ENCODE data around the gene MICU2.
"Not testable (repeated sequence)": the region's sequence is repeated elsewhere in the genome, so short reads cannot be mapped to it uniquely, and the experiment has no call there.

Gene MICU2

DNA sequence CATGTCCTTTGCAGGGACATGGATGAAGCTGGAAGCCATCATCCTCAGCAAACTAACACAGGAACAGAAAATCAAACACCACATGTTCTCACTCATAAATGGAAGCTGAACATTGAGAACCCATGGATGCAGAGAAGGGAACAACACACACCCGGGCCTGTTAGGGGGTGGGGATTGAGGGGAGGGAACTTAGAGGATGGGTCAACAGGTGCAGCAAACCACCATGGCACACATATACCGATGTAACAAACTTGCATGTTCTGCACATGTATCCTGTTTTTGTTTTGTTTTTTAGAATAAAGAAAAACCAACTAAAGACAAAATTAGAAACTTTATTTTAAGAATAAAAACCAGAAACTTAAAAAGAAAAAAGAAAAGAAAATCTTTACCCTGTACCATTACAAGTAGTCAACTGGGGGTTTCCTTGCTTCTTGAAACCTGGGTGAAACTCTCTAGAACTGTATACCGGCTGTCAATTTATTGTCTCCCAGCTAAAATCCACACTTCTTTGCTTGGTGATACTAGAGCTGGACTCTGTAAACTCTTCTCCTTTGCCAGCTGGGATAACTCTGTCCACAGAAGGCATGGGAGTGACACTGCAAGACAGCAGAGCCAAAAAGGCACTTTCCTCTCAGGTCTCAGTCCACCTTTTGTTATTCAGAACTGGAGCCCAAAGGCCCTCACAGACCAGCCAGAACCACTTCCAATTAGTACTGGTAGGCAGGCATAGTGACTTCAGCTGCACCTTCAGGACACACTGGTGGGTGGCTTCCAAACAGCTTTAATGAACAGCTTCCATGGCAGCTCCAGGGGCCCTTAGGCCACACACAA, 9.0 kb downstream of the MICU2 start:
- DNase-seq, result no peak

DNA sequence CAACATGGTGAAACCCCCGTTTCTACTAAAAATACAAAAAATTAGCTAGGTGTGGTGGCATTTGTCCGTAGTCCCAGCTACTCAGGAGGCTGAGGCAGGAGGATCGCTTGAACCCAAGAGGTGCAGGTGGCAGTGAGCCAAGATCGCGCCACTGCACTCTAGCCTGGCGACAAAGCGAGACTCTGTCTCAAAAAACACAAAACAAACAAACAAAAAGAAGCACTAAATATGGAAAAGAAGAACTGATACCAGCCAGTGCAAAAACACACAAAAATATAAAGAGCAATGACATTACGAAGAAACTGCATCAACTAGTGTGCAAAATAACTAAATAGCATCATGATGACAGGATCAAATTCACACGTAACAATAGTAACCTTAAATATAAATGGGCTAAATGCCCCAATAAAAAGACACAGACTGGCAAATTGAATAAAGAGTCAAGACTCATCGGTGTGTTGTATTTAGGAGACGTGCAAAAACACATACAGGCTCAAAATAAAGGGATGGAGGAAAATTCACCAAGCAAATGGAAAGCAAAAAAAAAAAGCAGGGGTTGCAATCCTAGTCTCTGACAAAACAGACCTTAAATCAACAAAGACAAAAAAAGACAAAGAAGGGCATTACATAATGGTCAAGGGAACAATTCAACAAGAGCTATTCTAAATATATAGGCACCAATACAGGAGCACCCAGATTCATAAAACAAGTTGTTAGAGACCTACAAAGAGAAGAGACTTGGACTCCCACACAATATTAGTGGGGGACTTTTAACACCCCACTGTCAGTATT, 13.1 kb downstream of the MICU2 start:
- DNase-seq, result not testable (repeated sequence)

DNA sequence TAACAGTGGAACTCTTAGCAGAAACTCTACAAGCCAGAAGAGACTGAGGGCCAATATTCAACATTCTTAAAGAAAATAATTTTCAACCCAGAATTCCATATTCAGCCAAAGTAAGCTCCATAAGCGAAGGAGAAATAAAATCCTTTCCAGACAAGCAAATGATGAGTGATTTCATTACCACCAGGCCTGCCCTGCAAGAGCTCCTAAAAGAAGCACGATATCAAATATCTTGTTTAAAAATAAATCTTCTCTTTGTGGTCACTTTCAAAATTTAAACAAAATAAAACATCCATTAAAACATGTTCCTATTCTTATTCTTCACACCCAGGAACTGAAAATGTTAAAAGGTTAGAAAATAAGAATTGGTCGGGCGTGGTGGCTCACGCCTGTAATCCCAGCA, 13.7 kb downstream of the MICU2 start:
- no peak for DNase-seq

DNA sequence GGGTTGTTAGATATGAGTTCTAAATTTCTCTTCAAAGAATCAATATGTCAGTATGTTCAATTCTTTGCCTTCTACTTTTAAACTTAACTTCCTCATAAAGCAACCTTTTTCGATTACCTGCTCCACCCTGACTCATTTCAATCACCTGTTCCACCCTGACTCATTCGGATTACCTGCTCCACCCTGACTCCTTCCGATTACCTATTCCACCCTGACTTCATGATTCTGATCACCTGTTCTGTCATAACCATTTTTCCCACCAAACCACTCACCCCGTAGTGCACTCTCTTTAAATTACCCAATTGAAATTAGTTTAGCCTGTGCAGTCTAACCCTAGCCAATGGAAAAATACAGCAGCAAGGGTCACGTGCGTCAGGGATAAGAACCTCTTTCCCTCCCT, 14.5 kb downstream of the MICU2 start:
- not testable (repeated sequence) for DNase-seq

DNA sequence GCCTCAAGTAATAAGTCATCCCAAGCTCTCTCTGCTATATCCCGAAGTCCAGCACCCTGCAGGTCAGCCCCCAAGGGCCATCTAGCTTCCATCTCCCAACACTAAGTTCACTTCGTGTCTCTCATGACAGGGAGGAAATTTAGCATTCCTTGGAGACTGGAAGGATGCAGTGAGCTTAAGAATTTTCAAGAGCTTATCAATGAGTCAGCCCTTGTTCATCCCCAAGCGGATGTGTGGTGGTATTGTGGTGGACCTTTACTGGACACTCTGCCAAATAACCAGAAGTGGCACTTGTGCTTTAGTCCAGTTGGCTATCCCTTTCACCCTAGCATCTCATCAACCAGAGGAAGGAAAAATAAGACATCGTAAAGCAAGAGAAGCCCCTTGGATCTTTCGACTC, 15.6 kb downstream of the MICU2 start:
- DNase-seq, result peak; percentile 3

DNA sequence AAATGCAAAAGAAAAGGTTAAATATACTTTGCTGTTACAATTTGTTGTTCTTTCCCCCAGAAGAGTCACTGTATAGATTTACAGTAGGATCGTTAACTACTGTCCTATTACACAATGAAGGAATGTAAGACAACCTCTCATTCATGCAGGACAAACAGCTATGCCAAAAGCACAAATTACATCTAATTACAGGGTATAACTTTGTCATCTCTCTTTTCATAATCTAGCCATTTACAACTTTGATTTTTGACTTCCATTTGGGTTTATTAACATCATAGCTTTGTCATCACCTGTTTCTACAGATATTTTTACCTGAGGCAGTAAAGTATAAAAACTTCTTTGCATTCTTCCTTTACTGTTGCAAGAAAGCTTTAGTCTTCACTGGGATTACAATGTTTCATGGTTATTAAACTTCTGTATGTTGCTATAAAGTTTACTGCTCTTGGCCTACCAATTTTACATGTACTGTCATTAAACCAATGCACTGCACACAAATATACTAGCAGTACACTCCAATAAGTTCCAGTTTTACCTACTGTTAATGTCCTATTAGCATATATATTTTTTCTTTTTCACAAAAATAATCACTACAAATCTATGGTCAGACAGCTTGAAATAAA, 18.9 kb downstream of the MICU2 start:
- DNase-seq, result no peak

DNA sequence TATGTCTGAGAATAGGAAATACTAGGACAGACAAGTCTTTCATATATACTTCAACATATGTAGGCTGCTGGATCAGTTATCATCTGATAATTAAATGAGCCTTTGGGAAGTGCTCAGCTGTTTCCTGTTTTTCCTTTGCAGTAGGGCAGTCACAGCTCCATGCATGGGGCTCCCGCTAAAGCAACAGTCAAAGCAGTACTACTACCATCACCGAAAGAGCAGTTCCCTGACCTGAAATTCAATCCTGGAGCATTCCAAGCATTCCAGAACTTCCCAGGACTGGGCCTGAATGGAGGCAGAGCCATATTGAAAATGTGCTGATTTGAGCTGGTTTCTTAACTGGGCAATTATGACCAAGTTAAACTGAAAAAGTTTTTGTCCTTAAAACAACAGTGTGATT, 20.5 kb downstream of the MICU2 start:
- no peak for DNase-seq

DNA sequence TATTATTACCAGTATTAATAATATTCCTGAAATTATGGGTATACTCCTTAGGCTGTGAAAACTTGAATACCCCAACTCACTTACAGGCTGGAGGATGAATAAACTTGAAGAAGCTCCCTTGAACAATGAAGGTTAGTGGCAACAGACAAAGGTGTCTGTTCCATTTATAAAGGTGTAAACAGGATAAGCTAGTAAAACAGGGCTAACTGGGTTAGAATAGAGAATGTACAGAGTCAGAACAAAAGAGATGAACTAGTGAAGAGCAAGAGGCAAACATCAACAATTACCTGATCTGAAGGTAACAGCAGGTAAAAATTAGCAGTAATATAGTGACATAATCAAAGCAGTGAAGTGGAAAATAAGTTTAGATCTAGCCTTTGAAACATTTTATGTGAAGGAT, 23.2 kb downstream of the MICU2 start:
- DNase-seq, result no peak

DNA sequence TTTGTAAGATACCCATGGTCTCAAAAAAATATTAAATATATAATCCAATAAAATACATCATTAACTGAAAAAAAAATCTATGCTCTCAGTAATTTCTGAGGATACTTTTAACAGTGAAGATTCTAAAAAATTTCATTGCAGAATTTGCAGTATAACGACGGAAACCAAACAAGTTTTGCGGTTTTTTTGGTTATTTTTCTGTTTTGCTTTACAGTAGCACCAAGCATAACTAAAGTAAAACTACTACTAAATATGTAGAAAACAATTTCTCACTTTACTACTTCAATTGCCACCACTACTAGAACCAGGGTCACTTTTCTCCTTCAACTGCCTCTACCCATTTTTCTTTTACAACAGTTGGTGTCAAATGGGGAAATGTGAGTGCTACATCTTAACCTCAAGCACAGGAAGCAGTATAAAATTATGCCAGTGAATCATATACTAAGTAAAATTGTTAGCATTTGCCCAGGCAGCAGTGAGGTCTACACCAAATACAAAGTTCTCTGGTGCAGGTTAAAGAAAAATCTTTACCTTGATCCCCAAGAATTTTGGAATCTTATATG, 24.1 kb downstream of the MICU2 start:
- no peak for DNase-seq

DNA sequence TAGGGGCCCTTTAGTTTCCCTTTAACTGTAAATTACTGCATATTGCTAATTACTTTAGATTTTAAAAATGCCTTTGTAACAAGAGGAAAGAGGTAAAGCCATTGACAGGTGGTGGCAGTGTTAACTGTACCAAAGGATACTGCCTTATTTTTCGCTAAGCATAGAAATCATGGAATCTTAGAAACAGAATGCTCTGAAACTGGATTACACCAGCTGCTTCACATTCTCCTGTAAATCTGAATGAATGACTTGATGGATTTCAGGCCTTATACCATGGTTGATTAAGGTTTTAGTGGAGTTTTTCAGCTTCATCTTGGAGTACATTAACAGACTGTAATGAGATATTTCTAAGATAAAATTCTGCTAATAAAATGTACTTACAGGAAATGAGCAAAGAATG, 25.2 kb downstream of the MICU2 start:
- DNase-seq, result no peak

DNA sequence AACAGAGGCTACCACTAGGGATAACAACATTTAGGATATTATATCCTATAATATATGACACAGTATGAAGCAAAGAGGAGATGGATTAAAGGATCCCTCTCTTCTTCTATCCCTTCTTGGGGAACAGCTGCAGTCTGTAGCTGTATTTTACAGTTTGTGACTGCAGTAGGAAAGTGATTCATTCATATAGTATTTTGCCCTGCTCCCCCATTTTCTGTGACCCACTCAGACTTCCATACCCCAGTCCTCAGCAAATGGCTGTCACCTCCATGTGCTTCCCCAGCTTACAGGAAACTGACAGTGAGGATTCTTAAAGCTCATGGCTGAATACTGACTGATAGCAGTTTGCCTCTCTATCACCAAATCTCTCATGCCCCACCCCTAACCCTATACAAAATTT, 27.5 kb downstream of the MICU2 start:
- no peak for DNase-seq

DNA sequence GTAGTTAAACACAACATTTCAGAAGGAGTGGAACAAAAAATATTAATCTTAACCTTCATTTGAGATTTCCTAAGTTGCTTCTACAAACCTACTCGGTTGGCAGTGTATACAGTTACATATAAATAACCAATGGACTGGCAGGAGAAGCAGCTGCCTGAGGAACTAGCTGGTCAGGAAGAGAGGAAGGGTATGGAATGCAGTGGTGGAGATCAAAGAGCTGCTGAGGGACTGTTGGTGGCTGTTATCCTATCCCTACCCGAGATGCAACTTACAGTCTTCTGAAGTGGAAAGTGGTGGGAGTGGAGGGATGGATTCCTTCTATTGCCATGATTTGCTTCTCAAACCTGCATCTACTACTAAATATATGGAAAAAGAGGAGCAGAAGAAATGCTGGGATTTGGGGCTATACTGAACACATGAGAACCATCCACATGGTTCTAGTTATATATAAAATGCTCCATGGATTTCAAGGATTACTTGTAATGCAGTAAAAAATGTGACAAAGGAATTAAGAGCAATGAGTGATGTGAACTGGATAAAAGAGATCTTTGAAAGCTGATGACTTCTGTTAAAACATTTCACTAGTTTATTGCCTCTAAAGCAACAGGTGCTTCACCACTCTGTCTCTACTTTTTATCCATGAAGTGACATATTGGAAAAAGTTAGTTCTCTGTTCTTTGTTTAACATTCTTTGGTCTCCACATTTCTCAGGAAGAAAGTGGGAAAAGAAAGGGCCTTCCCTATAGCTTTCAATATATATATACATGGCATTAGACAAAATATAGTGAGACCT, 29.9 kb downstream of the MICU2 start:
- no peak for DNase-seq

DNA sequence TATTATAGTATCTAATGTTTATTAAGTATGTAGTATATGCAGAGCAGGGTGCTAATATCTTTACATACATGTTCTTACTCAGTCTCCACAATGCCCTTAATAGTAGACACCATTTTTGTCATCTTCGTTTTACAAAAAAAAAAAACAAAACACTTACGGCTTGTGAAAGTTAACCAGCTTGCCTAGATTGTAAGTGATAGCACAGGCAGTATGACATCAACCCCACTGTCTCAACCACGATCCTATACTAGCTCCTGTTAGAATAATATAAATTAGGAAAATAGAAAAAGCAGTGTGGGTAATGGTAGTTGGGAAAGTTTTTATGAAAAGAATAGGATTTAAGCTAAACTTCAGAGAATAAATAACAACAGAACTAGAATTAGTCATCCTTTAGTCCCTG, 34.3 kb downstream of the MICU2 start:
- DNase-seq, result no peak

DNA sequence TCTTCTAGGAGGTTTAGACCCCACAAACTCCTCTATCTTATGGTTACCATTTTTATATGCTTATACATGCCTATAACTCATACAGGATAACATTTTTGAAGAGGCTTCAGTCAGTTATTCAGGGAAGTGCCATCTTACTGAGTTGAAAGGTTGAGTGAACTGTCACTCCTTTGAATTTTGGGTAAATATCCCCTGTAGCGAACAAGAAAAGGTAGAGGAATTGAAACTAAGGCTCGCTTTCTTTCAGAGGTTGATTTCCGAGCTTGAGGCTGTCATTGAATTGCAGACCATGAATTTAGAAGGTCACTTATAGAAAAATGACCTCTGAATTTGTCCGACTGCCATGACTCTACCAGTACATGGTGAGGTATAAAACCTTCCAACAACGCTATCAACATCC, 35.1 kb downstream of the MICU2 start:
- no peak for DNase-seq

DNA sequence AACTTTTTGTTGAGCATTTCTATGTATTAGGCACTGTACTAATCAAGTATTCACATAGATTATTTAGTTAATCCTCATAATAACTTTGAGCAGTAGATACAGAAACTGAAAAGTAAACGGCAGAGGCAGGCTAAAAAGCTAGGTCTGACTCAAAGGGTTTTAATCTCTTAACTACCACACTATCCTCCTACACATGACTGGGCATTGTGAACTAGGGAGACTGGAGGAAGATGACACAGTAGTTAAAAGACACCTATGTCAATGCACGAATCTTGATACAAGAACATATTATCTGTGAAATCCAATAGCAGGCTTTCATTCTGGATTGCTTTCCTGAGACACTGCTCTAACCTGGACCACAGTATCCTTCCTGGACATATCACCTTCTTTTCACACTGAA, 36.3 kb downstream of the MICU2 start:
- no peak for DNase-seq

DNA sequence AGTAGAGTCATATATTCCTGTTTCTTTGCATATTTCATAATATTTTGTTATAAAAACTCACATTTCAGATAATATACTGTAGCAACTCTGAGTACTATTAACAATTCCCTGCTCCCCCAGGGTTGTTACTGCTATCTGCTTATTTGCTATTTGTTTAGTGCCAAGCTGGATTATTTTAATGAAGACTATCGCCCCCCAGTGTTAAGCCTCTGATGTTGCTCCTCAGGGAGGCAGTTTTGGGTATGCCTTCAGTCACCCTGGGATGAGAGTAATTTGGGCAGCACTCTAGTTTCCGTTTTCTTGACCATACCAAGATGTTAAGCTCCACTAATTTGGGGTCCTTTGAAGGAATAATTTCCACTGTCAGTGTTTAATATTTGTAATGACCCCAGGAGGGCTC, 46.0 kb downstream of the MICU2 start:
- DNase-seq, result no peak

DNA sequence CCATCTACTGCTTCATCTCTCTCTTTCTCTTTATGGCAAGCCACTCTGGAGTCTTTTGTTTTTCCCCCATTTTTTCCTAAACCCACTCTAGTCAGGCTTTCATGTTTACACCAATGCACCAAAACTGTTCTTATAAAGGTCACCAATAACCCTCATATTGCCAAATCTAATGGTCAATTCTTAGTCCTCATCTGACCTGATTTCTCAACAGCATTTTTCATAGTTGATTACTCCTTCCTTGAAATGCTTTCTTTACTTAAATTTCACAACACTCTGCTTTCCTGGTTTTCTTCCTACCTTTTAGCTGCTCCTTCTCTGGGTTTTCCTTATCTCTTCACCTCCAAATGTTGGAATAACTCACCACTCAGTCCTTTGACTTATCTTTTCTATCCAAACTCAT, 47.9 kb downstream of the MICU2 start:
- no peak for DNase-seq

DNA sequence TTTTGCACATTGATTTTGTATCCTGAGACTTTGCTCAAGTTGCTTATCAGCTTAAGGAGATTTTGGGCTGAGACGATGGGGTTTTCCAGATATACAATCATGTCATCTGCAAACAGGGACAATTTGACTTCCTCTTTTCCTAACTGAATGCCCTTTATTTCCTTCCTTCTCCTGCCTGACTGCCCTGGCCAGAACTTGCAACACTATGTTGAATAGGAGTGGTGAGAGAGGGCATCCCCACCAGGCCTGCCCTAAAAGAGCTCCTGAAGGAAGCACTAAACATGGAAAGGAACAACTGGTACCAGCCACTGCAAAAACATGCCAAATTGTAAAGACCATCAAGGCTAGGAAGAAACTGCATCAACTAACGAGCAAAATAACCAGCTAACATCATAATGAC, 50.7 kb downstream of the MICU2 start:
- not testable (repeated sequence) for DNase-seq

DNA sequence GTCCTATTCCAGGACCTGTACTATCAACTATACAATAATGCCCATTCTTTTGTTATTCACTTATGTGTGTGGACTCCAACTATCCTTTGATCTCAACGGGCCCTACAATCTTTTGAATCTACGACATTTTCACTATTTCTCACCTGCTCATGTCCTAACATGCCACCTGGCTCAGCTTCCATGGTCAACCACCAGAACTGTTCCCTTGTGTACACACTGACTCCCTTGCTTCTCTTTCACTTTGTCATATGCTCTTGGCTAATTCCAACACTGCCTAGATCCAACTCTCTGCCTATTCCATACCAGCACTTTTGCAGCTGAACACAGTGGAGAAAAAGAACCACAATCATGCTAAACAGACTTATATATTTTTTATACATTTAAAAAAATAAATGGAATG, 53.1 kb downstream of the MICU2 start:
- DNase-seq, result no peak

DNA sequence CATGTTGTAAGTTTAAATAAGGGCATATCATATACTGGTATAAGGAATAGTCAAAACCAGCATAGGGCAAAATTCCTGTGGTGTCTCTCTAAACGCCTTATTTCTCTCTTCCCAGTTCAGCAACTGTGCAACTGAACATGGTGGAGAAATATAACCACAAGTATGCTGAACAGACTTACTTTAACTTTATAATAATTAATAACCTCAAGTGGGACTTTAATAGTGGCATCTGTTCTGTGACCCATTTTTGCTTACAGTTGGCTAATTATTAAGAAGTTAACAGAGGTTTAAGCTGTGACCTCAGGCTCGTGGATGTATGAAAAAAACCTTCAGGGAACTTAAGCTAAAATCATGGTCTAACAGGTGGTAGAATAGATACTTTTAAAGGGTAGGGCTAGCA, 54.3 kb downstream of the MICU2 start:
- no peak for DNase-seq

DNA sequence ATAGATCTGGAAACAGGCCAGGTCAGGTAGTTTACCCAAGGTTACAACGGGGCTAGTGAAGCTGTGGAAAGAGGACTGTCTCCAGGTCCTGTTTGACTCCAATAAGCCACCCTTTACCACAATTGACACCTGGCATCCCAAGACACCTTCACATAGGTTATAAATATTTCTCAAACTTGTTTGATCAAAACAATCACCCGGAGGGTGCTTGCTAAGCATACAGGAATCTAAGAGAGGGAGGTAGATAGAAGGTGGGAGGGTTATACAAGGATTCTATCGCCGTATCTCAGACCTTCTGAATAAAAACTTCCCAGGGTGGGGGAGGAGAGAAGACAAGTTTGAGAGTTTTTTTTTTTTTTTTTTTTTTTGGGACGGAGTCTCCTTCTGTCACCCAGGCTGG, 55.4 kb downstream of the MICU2 start:
- DNase-seq, result no peak

DNA sequence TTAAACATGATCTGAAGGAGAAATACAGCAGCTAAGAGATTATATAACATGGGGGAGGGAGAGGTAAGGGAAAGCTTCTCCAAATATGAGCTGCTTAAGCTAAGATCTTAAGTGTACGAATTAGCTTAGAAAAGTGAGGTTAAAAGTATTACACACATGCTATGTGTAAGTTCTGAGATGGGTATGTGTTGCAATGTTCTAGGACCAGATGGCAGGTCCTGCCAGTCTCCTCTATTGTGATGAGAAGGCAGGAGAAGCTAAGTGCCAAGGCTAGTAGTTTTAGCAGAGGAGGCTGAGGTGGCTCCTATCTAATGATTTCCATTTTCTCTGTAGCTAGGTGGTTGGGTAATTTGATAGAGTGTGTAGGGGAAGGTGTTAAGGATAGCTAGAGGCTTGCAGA, 57.6 kb downstream of the MICU2 start:
- DNase-seq, result no peak

DNA sequence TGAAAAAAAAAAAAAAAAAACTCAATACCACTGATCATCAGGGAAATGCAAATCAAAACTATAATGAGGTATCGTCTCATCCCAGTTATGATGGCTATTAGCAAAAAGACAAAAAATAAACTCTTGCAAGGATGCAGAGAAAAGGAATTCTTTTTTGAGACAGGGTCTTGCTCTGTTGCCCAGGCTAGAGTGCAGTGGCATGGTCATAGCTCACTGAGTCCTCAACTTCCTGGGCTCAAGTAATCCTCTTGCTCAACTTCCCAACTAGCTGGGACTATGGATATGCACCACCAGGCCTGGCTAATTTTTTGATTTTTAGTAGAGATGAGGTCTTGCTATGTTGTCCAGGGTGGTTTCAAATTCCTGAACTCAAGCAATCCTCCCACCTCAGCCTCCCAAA, 59.5 kb downstream of the MICU2 start:
- DNase-seq, result no peak
